Fibroblast of lung (primary cell): Measurements from ENCODE around the gene YBX3.

Experiments
- CTCF ChIP-seq, 2 donors: IDR thresholded peaks in 1 of 2; conservative IDR thresholded peaks in 1 of 2; 1 replicate in 1 of 2; 2 replicates in 1 of 2; pipeline ENCODE4 v1.5.1; 2011 to 2012; ENCODE audit warnings: low read length in 2 of 2, control low read depth in 1 of 2, inconsistent platforms in 1 of 2, low read depth in 1 of 2, mild to moderate bottlenecking in 1 of 2
- EZH2 ChIP-seq: IDR thresholded peaks from 2 replicates; pipeline ENCODE4 v1.5.1; 2012; ENCODE audit warnings: low read length, control low read depth, mild to moderate bottlenecking; ENCODE audit errors: missing control alignments

GRCh38 chr12:10663869-10664268, 59.3 kb downstream of the YBX3 start:
- TF ChIP-seq CTCF (conservative IDR thresholded peaks at IDR 0.05 in 1 of 2, IDR thresholded peaks at IDR 0.05 in 1 of 2; ENCODE audit: low read depth in 1 of 2, low read length in 2 of 2), result no peak
- TF ChIP-seq EZH2, result no peak
